PC-9 (cell line): ENCODE measurements around the gene CAAP1.

Source experiments
- EZH2 ChIP-seq: fragments of 200-600 bp; sonication (generic); IDR thresholded peaks from 2 replicates; pipeline ENCODE4 v1.8.0; 2017; ENCODE audit warnings: antibody characterized with exemption, low read depth
- TF ChIP-seq, protein P1 (sequence below): fragments of 200-600 bp; sonication (generic); conservative IDR thresholded peaks from 2 replicates; pipeline ENCODE4 v1.6.1; 2017; ENCODE audit warnings: mixed run types, antibody characterized with exemption, mild to moderate bottlenecking, moderate library complexity

DNA sequence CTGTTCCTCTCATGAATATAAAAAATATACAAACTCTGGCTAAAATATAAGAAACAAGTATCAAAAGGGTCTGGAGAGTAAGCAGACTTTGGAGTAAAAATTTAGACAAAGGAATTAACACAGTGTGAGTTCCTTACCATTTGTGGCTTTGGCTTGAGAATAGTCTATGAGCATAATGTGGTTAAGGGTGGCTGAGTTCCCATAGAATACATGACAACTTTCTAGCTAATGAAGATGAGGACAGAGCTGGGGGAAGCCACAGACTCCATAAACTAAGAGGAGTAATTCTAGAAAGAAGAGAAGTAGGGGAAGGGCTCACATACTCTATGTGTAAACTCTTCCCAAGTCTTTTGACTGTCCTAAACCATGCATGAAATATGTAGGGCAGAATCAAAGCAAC lies 79.4 kb downstream of the CAAP1 start:
- TF ChIP-seq, protein P1, sequence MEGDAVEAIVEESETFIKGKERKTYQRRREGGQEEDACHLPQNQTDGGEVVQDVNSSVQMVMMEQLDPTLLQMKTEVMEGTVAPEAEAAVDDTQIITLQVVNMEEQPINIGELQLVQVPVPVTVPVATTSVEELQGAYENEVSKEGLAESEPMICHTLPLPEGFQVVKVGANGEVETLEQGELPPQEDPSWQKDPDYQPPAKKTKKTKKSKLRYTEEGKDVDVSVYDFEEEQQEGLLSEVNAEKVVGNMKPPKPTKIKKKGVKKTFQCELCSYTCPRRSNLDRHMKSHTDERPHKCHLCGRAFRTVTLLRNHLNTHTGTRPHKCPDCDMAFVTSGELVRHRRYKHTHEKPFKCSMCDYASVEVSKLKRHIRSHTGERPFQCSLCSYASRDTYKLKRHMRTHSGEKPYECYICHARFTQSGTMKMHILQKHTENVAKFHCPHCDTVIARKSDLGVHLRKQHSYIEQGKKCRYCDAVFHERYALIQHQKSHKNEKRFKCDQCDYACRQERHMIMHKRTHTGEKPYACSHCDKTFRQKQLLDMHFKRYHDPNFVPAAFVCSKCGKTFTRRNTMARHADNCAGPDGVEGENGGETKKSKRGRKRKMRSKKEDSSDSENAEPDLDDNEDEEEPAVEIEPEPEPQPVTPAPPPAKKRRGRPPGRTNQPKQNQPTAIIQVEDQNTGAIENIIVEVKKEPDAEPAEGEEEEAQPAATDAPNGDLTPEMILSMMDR = no peak
- TF ChIP-seq EZH2 = no peak
